GM18951 (cell line): ENCODE measurements around the gene NRXN2.
"Not testable (repeated sequence)": the region's sequence is repeated elsewhere in the genome, so short reads cannot be mapped to it uniquely, and the experiment has no call there.

Source experiments
- POLR2A ChIP-seq: IDR thresholded peaks from 4 replicates; pipeline ENCODE4 v1.6.1; 2011; ENCODE audit warnings: mild to moderate bottlenecking; ENCODE audit not compliant: insufficient read length, insufficient read depth; ENCODE audit errors: extremely low read depth
- in situ Hi-C: fragments of 300-500 bp; cut with MboI; formaldehyde crosslinking; loops from one replicate; pipeline ENCODE4 v1.12.0; 2022; ENCODE audit warnings: low sequenced_read_pairs, mixed read lengths, inconsistent platforms; ENCODE audit not compliant: unreplicated experiment

The NRXN2 gene

DNA sequence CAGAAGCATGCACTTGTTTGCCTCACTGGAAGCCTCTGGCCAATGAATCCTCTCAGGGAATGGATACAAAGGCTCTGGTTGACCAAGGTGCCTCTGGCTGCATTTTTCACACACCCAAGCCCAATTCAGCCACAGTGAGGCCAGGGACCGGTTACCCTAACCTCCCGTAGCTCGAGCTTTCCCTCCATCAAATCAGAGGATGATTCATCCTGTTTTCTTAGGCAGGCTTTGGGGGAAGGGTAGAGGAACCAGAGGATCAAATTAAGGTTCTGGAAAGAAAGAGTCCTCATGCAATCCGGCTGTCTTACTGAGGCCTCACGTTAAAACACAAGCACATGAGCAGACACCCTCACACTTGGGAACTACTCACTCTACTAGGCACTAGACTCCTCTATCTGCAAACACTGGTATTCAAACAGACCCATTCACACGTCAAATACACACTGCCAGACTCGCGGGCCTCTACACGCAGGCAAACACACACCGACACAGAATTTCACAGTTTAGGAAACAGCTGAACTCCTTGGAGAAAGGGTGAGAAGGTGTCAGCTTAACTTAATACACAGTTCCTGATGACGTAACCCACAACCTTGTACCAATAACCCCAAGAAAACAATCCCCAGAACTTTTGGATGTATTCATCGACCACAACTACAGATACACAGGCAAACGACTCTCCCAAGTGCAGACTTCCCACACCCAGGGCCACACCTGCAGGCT is 12.4 kb downstream of the NRXN2 start:
- no peak for TF ChIP-seq POLR2A
- in situ Hi-C loops: no loop called here

DNA sequence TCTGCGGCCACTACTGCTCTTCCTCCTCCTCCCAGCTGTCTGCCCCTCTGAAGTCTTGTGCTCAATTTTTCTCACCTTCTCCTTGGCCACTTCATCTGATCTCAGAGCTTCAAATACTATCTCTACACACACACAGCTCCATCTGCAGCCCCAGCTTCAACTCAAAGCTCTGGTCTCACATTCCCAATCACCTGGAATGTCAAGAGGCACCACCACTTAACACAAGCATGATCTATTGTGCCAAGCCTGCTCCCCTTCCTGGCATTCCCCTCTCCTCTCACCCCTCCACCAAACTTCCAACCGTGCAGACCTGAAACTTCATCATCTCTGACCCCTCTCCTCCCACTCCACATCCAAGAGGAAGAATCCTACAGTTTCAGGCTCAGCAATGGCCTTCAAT is 17.5 kb downstream of the NRXN2 start:
- no peak for TF ChIP-seq POLR2A
- in situ Hi-C loops: no loop called here

DNA sequence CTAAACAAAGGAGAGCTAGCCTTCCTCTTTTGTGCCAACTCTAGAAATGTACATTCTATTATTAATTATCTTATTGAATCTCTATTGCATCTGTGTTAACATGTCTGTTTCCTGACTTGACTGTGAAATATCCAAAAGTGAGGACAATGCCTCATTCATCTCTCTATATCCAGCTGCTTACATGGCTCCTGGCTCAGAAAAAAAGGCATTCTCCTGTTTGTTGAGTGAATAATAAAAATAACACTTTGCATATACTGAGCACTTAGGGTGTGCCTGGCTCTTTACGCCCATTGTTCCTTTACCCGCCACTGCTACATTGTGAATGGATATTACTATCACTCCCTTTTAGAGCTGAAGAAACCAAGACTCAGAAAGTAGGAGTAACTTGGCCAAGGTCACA is 19.9 kb downstream of the NRXN2 start:
- TF ChIP-seq POLR2A: no peak
- in situ Hi-C loops: no loop called here

DNA sequence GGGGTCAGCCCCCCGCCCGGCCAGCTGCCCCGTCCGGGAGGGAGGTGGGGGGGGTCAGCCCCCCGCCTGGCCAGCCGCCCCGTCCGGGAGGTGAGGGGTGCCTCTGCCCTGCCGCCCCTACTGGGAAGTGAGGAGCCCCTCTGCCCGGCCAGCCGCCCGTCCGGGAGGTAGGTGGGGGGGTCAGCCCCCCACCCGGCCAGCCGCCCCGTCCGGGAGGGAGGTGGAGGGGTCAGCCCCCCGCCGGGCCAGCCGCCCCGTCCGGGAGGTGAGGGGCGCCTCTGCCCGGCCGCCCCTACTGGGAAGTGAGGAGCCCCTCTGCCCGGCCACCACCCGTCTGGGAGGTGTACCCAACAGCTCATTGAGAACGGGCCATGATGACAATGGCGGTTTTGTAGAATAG is 21.0 kb downstream of the NRXN2 start:
- in situ Hi-C loops: not testable (repeated sequence)

DNA sequence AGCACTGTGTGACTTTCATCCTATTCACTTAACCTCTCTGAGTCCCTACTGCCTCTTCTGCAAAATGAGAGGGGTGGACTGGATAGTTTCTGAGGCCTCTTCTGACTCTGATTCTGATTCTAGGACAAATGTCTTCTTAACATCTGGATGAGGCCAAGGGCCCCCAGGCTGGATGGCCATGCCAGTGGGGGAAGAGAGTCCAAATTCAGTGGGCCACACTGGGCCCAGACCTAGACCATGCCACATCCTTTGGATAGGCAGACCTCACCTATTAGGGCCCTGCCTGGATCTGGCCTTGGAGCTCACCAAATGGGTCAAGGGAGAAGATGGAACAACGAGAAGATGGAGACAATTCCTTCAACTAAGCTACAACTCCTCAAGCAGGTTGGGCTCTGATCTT is 24.6 kb downstream of the NRXN2 start:
- TF ChIP-seq POLR2A: no peak
- in situ Hi-C loops: no loop called here

DNA sequence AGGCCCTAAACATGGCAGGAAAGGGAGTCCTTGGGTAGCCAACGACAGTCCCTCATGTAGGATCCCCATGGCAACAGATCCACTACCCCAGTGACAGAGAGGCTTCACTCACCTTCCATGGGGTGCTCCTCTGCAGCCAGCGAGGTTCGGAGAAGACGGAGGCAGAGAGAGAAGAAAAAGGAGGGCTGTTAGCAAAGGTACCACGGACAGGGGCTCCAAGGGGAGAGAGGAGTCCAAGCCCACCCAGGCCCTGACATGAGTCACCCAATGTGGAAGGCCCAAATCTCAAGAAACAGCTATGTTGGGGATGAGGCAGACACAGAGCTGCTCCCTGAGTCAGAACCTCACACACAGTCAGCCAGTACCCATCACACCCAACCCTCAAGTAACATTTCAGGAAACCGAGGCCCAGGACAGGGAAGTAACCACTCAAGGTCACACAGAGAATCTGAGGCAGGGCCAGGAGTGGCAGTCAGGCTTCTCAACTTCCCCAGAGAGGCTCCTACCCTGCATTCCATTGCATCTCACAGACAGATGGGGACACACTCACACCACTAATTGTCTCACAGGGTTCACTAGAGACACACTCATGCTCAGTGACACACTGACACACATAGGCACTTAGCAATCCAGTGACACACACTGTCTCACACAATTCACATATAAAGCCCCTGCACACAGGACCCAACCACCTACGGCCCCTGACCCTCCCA is 25.2 kb downstream of the NRXN2 start:
- in situ Hi-C loops: no loop called here
- TF ChIP-seq POLR2A: no peak

DNA sequence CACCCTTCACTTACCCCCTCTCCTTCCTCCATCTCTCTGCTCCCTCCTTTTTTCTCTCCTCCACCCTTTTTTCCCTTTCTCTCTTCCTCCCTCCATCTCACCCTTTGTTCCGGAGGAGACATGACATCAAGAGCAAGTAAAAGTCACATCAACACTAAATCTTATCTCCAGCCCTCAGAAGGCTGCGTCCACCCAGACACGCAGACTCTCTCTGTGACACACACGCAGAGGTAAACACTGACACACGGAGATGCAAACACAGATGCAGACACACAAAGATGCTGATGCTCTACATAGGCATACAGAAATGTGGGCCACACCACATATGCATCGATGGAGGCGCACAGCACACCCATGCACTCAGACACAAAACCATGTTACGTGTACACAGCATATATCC is 27.0 kb downstream of the NRXN2 start:
- TF ChIP-seq POLR2A: no peak
- in situ Hi-C loops: no loop called here

DNA sequence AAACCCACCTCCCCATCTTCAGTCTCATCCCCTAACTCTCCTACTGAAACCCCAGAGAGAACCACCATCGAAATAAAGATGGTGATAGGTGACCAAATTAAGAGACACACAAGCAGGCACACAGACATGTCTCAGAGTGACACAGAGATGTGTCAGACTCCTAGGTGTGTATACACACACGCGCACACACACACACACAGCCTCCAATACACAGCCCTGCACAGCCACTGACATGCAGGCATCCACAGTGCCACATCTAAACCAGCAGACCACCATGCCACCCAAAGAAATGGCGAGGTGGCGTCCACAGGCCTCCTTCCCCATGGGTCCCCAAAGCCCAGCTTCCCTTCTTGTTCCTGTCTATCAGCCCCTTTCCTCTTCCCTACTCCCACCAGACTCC is 27.4 kb downstream of the NRXN2 start:
- in situ Hi-C loops: no loop called here
- no peak for TF ChIP-seq POLR2A

DNA sequence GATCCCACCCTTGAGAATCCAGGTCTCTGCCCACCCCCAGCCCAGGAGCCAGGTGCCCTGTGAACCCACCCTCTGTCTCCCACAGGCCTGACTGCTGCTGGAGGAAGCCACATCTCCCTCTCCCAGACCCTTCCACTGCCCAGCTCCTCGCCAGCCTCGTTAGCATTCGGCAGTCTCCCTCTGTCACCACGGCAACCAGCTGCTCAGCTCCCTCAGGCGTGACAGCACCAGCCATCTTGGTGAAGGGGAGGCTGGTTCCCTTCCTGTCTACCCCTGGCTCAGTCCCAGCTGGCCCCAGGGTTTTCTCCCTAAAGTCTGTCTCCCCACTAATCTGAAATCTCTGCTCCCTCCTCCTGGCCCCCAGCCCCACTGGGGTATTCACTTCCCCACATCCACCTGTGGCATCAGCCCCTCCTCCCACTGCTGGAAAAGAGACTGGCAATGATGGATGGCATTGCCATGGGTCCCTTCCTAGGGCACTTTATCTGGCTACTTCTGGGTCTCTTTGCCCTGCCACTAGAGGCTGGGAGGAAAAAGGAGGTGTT is 28.1 kb downstream of the NRXN2 start:
- TF ChIP-seq POLR2A: no peak
- in situ Hi-C loops: no loop called here

DNA sequence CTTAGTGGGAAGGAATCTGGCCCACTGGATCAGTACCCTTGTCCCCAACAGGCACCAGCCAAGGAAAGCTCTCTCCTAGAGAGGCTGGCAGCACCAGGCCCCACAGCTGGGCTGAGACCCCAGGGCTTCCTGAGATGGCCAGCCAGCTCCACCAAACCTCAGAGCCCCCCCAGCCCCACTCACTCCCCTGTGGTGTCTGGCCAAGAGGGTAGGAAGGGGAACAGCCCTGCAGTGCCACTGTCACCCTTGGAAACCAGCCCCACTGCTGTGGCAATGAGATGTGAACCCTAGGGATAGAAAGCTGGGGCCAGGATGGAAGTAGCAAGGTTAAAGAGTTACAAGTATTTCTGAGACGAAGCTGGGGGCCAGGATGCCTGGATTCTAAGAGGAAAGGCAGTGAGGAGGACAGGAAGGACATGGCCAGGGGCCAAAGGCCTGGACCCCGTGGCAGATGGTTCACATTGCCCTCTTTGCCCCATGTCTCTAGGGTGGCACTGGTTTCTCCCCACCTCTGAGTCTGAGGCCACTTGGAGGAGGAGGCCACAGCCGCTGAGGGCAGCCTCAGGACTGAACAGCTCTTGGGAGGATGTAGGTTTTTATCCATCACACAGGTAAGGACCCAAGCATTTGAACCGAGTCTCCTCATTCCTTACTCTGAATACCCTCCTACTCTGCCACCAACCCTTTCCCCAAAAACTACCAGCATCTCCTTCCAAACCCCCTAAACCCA is 28.8 kb downstream of the NRXN2 start:
- TF ChIP-seq POLR2A: no peak
- in situ Hi-C loops: no loop called here

DNA sequence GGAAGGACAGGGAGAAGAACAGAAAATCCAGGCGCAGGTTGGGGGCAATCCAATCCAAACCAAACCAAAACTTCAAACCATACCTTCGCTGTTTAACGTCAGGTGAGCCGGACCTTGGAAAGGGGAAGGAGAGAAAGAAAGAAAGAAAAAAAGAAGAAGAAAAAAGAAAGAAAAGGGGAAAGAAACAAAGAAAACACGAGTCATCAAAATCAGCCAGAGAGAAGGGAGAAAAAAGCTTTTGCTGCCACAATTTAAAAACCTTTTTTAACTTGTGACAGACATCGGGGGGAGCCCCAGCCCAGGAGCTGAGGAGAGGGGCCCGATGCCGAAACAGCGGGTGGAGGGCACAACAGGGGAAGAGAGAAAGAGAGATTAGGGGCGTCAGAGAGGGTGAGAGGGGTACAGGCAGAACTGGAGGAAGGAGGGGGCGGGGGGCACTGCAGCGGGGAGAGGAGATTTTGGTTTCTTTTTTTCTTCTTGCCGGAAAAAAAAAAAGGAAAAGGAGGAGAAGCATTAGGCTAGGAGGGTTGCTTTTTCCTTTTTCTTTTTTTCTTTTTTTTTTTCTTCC is 30.1 kb downstream of the NRXN2 start:
- in situ Hi-C loops: no loop called here
- TF ChIP-seq POLR2A: no peak

DNA sequence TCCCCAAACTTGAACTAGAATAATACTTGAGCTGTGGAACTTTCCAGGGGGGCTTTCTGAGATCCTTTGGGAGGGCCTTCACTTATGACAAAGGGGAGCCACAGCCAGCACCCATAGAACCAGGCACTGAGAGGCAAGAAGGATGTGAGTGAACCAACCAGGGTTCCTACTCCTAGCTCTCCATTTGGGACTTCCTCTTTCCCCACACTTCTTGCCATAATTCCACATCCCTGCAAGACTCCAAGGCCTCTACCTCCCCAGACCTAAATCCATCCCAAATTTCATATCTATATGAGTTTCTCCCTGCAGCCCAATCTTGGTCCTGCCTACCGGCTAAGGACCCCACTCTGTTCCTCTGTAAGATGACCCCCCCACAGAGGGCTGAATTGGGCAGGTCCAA is 31.5 kb downstream of the NRXN2 start:
- in situ Hi-C loops: no loop called here

DNA sequence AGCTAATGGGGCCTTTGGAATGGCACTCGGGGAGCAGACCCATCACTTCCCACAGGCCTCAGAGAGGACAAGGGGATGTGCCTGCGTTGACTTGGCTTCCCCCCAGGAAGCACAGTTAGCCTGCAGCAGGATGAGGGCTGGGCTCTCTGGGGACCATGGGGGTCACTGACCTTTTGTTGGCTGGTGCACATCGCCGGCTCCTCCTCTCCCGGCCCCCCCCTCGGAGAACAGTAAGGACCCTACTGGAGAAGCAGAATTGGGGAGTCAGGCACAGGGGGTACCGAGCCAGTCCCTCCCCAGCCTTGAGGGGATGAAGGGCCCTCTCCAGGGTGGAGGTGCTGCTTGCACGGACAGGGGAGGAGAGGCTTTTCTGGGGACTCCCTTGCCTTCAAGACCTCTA is 32.8 kb downstream of the NRXN2 start:
- no peak for TF ChIP-seq POLR2A
- in situ Hi-C loops: no loop called here

More for the DNA sequence above, 31.5 kb downstream of the NRXN2 start:
- TF ChIP-seq POLR2A: no peak
